Mesangial cell (primary cell): ENCODE results near the gene CCL7. TPM values are rescaled to one million over a fixed set of nuclear protein-coding genes. Genes with fewer than 3 reads are reported as not detected.

Experiments used
- total RNA-seq: library from RNA; depleted of rRNA; stranded (reverse); fragments of >200 nt; gene quantifications from 2 replicates; pipeline ENCODE4 v1.2.3, GENCODE V29; 2015

Gene CCL7
- total RNA-seq = not detected in 2 replicates

DNA sequence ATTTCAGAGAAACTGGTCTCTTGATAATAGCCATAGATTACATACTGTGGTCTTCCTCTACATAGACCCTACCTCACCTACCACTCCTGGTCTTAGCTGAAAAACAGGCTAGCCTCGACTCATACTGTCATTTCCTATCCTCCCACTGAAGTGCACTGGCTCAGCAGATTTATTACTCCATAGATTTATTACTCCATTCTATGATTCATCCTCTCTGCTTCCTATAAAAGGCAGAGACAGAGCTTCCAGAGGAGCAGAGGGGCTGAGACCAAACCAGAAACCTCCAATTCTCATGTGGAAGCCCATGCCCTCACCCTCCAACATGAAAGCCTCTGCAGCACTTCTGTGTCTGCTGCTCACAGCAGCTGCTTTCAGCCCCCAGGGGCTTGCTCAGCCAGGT is at the start of gene CCL7:
Gene CCL7, plus strand, starts transcription at position 253 of the 400 bp plus-strand sequence. Its CDS starts 70 bp downstream, at position 323.

DNA sequence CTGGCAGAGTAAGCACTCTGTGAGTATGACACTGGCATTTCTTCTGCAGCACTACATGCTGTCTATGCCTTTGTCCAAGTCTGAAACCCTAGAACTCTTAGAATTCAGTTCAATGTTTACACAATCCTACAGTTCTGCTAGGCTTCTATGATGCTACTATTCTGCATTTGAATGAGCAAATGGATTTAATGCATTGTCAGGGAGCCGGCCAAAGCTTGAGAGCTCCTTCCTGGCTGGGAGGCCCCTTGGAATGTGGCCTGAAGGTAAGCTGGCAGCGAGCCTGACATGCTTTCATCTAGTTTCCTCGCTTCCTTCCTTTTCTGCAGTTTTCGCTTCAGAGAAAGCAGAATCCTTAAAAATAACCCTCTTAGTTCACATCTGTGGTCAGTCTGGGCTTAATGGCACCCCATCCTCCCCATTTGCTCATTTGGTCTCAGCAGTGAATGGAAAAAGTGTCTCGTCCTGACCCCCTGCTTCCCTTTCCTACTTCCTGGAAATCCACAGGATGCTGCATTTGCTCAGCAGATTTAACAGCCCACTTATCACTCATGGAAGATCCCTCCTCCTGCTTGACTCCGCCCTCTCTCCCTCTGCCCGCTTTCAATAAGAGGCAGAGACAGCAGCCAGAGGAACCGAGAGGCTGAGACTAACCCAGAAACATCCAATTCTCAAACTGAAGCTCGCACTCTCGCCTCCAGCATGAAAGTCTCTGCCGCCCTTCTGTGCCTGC is 15.2 kb upstream of the CCL7 start, which contains the start of gene CCL2:
Gene CCL2, plus strand, starts transcription at position 635 of the 730 bp plus-strand sequence. Its CDS starts 65 bp downstream, at position 700.

DNA sequence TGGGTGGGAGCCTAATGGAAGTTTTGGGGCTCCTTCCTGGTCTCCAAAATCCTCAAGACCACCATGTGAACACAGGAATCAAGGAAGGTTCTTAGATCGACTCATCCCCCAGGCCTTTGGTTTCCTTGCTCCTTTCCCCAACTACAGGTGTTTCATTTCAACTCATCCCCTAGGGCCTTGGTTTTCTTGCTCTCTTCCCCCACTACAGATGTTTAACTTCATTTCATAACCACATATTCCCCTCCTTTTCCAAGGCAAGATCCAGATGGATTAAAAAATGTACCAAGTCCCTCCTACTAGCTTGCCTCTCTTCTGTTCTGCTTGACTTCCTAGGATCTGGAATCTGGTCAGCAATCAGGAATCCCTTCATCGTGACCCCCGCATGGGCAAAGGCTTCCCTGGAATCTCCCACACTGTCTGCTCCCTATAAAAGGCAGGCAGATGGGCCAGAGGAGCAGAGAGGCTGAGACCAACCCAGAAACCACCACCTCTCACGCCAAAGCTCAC is 15.3 kb downstream of the CCL7 start, which contains the start of gene CCL11:
Gene CCL11, plus strand, starts transcription at position 457 of the 507 bp plus-strand sequence. CDS start 67 bp downstream, outside the sequence.

DNA sequence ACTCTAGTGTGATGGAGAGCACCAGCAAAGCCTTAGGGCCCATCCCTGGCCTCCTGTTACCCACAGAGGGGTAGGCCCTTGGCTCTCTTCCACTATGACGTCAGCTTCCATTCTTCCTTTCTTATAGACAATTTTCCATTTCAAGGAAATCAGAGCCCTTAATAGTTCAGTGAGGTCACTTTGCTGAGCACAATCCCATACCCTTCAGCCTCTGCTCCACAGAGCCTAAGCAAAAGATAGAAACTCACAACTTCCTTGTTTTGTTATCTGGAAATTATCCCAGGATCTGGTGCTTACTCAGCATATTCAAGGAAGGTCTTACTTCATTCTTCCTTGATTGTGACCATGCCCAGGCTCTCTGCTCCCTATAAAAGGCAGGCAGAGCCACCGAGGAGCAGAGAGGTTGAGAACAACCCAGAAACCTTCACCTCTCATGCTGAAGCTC is 49.0 kb downstream of the CCL7 start, which contains the start of gene CCL8:
Gene CCL8, plus strand, starts transcription at position 397 of the 445 bp plus-strand sequence. CDS start 67 bp downstream, outside the sequence.

Other genes with a start within 250 kb of the CCL7 start
- gene CCL2, start 14.9 kb upstream of the CCL7 start, total RNA-seq = 1.5 and 5.4 TPM in 2 replicates
- gene CCL11, start 15.5 kb downstream of the CCL7 start, total RNA-seq = not detected in 2 replicates
- not detected in 2 replicates for gene CCL8, start 49.2 kb downstream of the CCL7 start, total RNA-seq
- gene CCL13, start 86.3 kb downstream of the CCL7 start, total RNA-seq = not detected in 2 replicates
- gene CCL1, start 93.0 kb downstream of the CCL7 start, total RNA-seq = not detected in 2 replicates